ENCODE measurements around the gene OLIG1. TPM values are rescaled to one million over a fixed set of nuclear protein-coding genes. Genes with fewer than 3 reads are reported as not detected.

OLIG1 gene
- total and polyA plus RNA-seq, 2 of the 8 experiments (the other 6 are each of a cell fraction or from before 2014, with no cell fraction given): 0.65 to 1.2 TPM

GRCh38 chr21:33058957-33059356 is 11.0 kb upstream of the OLIG1 start:
- no peaks in the 10 kb centered on the region for H3K23me2 ChIP-seq (ENCODE audit: low read depth, low read length)
- H4K20me1 ChIP-seq (replicated peaks in 1 of 2; ENCODE audit: control insufficient read depth in 1 of 2, insufficient read depth in 2 of 2, low read length in 2 of 2): no peaks in the 10 kb centered on the region
- H3K4me1 ChIP-seq (replicated peaks in 1 of 4; ENCODE audit: control insufficient read depth in 3 of 4, insufficient read depth in 4 of 4, low read length in 3 of 4): no peaks in the 10 kb centered on the region
- H3K4me2 ChIP-seq (ENCODE audit: insufficient read depth in 1 of 2, low read depth in 2 of 2, low read length in 2 of 2): no peak overlapping the region
- H2BK20ac ChIP-seq (ENCODE audit: low read length): no peak overlapping the region
- no peak overlapping the region for H2BK12ac ChIP-seq (ENCODE audit: low read depth, low read length)
- no peak overlapping the region for H3K23ac ChIP-seq (ENCODE audit: insufficient read length)
- FAIRE-seq: no peak
- no peak overlapping the region for H3K4ac ChIP-seq (replicated peaks; ENCODE audit: insufficient read length, low read depth, low read length)
- no peak overlapping the region for H3K27ac ChIP-seq (ENCODE audit: low read depth, low read length)
- H3K4me3 ChIP-seq (ENCODE audit: extremely low read depth in 1 of 4, insufficient read depth in 2 of 4, low read depth in 3 of 4, low read length in 4 of 4): no peak overlapping the region
- H3K14ac ChIP-seq (ENCODE audit: insufficient read length): no peak overlapping the region
- POLR2A ChIA-PET (ENCODE audit: partially characterized antibody): interaction anchor here (1.4 kb wide), 1 partner anchor 14 kb away, joined by 3 read pairs; no protein-coding TSS in a partner anchor
- no peak overlapping the region for H4K8ac ChIP-seq (ENCODE audit: extremely low read depth, insufficient read depth, low read length)
- H3K18ac ChIP-seq (ENCODE audit: extremely low read depth, low read length): no peak overlapping the region
- H3K27me3 ChIP-seq (replicated peaks in 1 of 4; ENCODE audit: control insufficient read depth in 3 of 4, extremely low read depth in 1 of 4, insufficient read depth in 3 of 4, low read length in 3 of 4): peaks cover 0 to 16% (median 9%) of the 10 kb centered on the region in 4 experiments; a peak in 5 of 7 replicates
- 0 out of 2 replicates have a peak overlapping the region, but pooled peaks have one; percentile 40 for H2BK15ac ChIP-seq (ENCODE audit: low read length)
- CTCF ChIA-PET (ENCODE audit: partially characterized antibody): interaction anchor here (0.6 kb wide), 1 partner anchor 87 kb away, joined by 3 read pairs; no protein-coding TSS in a partner anchor
- H3K36me3 ChIP-seq (ENCODE audit: control insufficient read depth in 2 of 4, insufficient read depth in 4 of 4, low read length in 3 of 4): no peaks in the 10 kb centered on the region
- no peaks in the 10 kb centered on the region for H3K9me3 ChIP-seq (ENCODE audit: insufficient read depth in 2 of 2, low read depth in 1 of 2, low read length in 1 of 2)
- WGBS, 2 experiments (ENCODE audit: extremely low coverage in 1 of 2, insufficient coverage in 1 of 2, insufficient read length in 1 of 2, insufficient replicate concordance in 2 of 2, low coverage in 1 of 2, low lambda C conversion rate in 2 of 2, missing lambda C conversion rate in 1 of 2): 90% methylated on average over 6 of the region's 6 CpGs; no CpG with 5 or more reads in 1 of the 2 experiments
- H2AK5ac ChIP-seq (ENCODE audit: low read depth, low read length): no peak overlapping the region
- H3K79me1 ChIP-seq (ENCODE audit: low read depth, low read length): no peaks in the 10 kb centered on the region
- no peak overlapping the region for H2AFZ ChIP-seq (ENCODE audit: low read length)
- no peak overlapping the region for H3K56ac ChIP-seq (replicated peaks; ENCODE audit: insufficient read length, low read depth, low read length)
- no peak overlapping the region for H3K9ac ChIP-seq (replicated peaks in 1 of 4; ENCODE audit: extremely low read depth in 1 of 4, low read depth in 3 of 4, low read length in 3 of 4)
- no peak overlapping the region for H2BK120ac ChIP-seq (replicated peaks; ENCODE audit: low read depth, low read length)
- no peak overlapping the region for H2BK5ac ChIP-seq (ENCODE audit: low read depth, low read length)
- H4K91ac ChIP-seq (replicated peaks; ENCODE audit: insufficient read length, low read length): no peak overlapping the region
- H4K5ac ChIP-seq (ENCODE audit: insufficient read length, low read depth, low read length): no peak overlapping the region
- DNase-seq (ENCODE audit: low read depth in 1 of 2, low spot score in 2 of 2): no peak
- no peaks in the 10 kb centered on the region for H3K79me2 ChIP-seq (ENCODE audit: control insufficient read depth in 1 of 2, insufficient read depth in 2 of 2, low read length in 2 of 2)
- TF ChIP-seq SUZ12 (IDR thresholded peaks at IDR 0.05; ENCODE audit: low read length) (no peak), GABPA (IDR thresholded peaks at IDR 0.05; ENCODE audit: borderline replicate concordance, insufficient read depth, low read length) (no peak), E2F6 (IDR thresholded peaks at IDR 0.05) (no peak), TAF7 (optimal IDR thresholded peaks at IDR 0.05; ENCODE audit: borderline replicate concordance, low read depth, low read length) (no peak), RBBP5 (IDR thresholded peaks at IDR 0.05; ENCODE audit: borderline replicate concordance, low read depth, low read length) (no peak), SIN3A (conservative IDR thresholded peaks at IDR 0.05 in 1 of 2, IDR thresholded peaks at IDR 0.05 in 1 of 2; ENCODE audit: low read depth in 1 of 2, low read length in 2 of 2) (no peak), ATF2 (IDR thresholded peaks at IDR 0.05; ENCODE audit: low read length) (no peak), CHD2 (IDR thresholded peaks at IDR 0.05; ENCODE audit: low read length) (no peak), CBX5 (IDR thresholded peaks at IDR 0.05; ENCODE audit: low read depth, low read length) (no peak), RXRA (IDR thresholded peaks at IDR 0.05; ENCODE audit: insufficient read depth, low read depth, low read length) (no peak), EGR1 (IDR thresholded peaks at IDR 0.05; ENCODE audit: borderline replicate concordance, low read depth, low read length) (no peak)

All from H1 (cell line).